Fibroblast of lung (primary cell): Measurements from ENCODE around the gene LY9. TPM values are rescaled to one million over a fixed set of nuclear protein-coding genes. Genes with fewer than 3 reads are reported as not detected.

Experiments
- DNase-seq, 2 donors: peaks; one replicate each; pipeline versions ENCODE4 v3.0.0 to v3.0.0-alpha.2; 2010; ENCODE audit warnings: low read depth in 2 of 2
- H2AFZ ChIP-seq: 2 replicates; pipeline ENCODE4 v1.5.1; 2012; ENCODE audit warnings: low read length, control low read depth, inconsistent platforms
- H3K27ac ChIP-seq: 2 replicates; pipeline ENCODE4 v1.5.1; 2011; ENCODE audit warnings: low read length, control low read depth; ENCODE audit not compliant: insufficient read depth
- H3K27me3 ChIP-seq: 2 replicates; pipeline ENCODE4 v1.5.1; 2011; ENCODE audit warnings: mild to moderate bottlenecking, low read length; ENCODE audit not compliant: control insufficient read depth, insufficient read depth
- H3K36me3 ChIP-seq: 2 replicates; pipeline ENCODE4 v1.5.1; 2011; ENCODE audit warnings: low read length; ENCODE audit not compliant: control insufficient read depth, insufficient read depth
- H3K4me1 ChIP-seq: 2 replicates; pipeline ENCODE4 v1.5.1; 2011; ENCODE audit warnings: low read length; ENCODE audit not compliant: control insufficient read depth, insufficient read depth; ENCODE audit errors: extremely low read depth
- H3K4me2 ChIP-seq: 2 replicates; pipeline ENCODE4 v1.5.1; 2011; ENCODE audit warnings: low read length, control low read depth; ENCODE audit not compliant: insufficient read depth; ENCODE audit errors: extremely low read depth
- H3K4me3 ChIP-seq, 4 experiments: fragments of 200-600 bp in 1 of 4; sonication (generic) in 1 of 4; replicated peaks in 1 of 4; 2 replicates each; pipeline ENCODE4 v1.5.1; 2011 to 2016; ENCODE audit warnings: low read length in 4 of 4, low read depth in 3 of 4, mild to moderate bottlenecking in 3 of 4, control low read depth in 2 of 4, inconsistent platforms in 1 of 4, mixed read lengths in 1 of 4; ENCODE audit not compliant: insufficient read depth in 1 of 4; ENCODE audit errors: control extremely low read depth in 1 of 4
- H3K79me2 ChIP-seq: 2 replicates; pipeline ENCODE4 v1.5.1; 2012; ENCODE audit warnings: mild to moderate bottlenecking, low read length, inconsistent platforms; ENCODE audit not compliant: control insufficient read depth, insufficient read depth
- H3K9ac ChIP-seq: 2 replicates; pipeline ENCODE4 v1.5.1; 2011; ENCODE audit warnings: mild to moderate bottlenecking, low read length, control low read depth; ENCODE audit not compliant: insufficient read depth
- H3K9me3 ChIP-seq: 2 replicates; pipeline ENCODE4 v1.5.1; 2012; ENCODE audit warnings: low read depth, low read length; ENCODE audit not compliant: control insufficient read depth, insufficient read depth
- H4K20me1 ChIP-seq: 2 replicates; pipeline ENCODE4 v1.5.1; 2011; ENCODE audit warnings: low read length; ENCODE audit not compliant: control insufficient read depth, insufficient read depth; ENCODE audit errors: extremely low read depth
- EZH2 ChIP-seq: IDR thresholded peaks from 2 replicates; pipeline ENCODE4 v1.5.1; 2012; ENCODE audit warnings: low read length, control low read depth, mild to moderate bottlenecking; ENCODE audit errors: missing control alignments
- polyA plus RNA-seq, 2 donors: library from polyadenylated mRNA; depleted of rRNA in 1 of 2; stranded (reverse) in 1 of 2; unstranded in 1 of 2; fragments of >200 nt; gene quantifications; 2 replicates each; pipeline ENCODE4 v1.2.1, GENCODE V29; 2011 to 2012; ENCODE audit warnings: missing spikeins in 1 of 2
- total RNA-seq: library from RNA; depleted of rRNA; stranded (reverse); fragments of >200 nt; gene quantifications from 2 replicates; pipeline ENCODE4 v1.2.1, GENCODE V29; 2014
- TF ChIP-seq, protein P1 (sequence below), 2 donors: IDR thresholded peaks in 1 of 2; conservative IDR thresholded peaks in 1 of 2; 1 replicate in 1 of 2; 2 replicates in 1 of 2; pipeline ENCODE4 v1.5.1; 2011 to 2012; ENCODE audit warnings: low read length in 2 of 2, control low read depth in 1 of 2, inconsistent platforms in 1 of 2, low read depth in 1 of 2, mild to moderate bottlenecking in 1 of 2

LY9 gene
- total and polyA plus RNA-seq, 2 donors (not counting 1 experiment from before 2014, with no cell fraction given) = not detected

DNA sequence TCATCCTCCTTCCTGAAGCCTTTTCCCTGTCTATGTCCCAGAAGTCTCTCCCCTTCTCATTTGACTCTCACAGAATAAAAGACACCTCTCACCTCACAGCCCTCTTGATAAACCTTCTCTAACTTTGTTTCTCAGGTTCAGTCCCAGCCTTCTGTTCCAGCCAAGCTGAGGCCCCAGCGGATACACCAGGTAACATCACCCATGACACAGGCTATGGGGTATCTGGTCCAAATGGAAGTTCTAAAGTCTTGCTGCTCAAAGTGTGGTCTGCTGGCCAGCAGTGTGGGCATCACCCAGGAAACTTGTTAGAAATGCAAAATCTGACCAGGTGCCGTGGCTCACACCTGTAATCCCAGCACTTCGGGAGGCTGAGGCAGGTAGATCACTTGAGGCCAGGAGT, 23.2 kb downstream of the LY9 start:
- Histone ChIP-seq H3K27me3 (no peaks in the 10 kb centered on the region), H4K20me1 (no peaks in the 10 kb centered on the region), H3K9me3 (no peaks in the 10 kb centered on the region), H2AFZ (no peak overlapping the region), H3K27ac (no peak overlapping the region), H3K4me1 (no peaks in the 10 kb centered on the region), H3K9ac (no peak overlapping the region), H3K4me2 (no peak overlapping the region), H3K4me3 (no peak overlapping the region), H3K36me3 (no peaks in the 10 kb centered on the region), H3K79me2 (no peaks in the 10 kb centered on the region)
- TF ChIP-seq, protein P1, sequence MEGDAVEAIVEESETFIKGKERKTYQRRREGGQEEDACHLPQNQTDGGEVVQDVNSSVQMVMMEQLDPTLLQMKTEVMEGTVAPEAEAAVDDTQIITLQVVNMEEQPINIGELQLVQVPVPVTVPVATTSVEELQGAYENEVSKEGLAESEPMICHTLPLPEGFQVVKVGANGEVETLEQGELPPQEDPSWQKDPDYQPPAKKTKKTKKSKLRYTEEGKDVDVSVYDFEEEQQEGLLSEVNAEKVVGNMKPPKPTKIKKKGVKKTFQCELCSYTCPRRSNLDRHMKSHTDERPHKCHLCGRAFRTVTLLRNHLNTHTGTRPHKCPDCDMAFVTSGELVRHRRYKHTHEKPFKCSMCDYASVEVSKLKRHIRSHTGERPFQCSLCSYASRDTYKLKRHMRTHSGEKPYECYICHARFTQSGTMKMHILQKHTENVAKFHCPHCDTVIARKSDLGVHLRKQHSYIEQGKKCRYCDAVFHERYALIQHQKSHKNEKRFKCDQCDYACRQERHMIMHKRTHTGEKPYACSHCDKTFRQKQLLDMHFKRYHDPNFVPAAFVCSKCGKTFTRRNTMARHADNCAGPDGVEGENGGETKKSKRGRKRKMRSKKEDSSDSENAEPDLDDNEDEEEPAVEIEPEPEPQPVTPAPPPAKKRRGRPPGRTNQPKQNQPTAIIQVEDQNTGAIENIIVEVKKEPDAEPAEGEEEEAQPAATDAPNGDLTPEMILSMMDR (conservative IDR thresholded peaks at IDR 0.05 in 1 of 2, IDR thresholded peaks at IDR 0.05 in 1 of 2; ENCODE audit: low read depth in 1 of 2, low read length in 2 of 2) = no peak
- no peak for TF ChIP-seq EZH2
- no peak for DNase-seq

DNA sequence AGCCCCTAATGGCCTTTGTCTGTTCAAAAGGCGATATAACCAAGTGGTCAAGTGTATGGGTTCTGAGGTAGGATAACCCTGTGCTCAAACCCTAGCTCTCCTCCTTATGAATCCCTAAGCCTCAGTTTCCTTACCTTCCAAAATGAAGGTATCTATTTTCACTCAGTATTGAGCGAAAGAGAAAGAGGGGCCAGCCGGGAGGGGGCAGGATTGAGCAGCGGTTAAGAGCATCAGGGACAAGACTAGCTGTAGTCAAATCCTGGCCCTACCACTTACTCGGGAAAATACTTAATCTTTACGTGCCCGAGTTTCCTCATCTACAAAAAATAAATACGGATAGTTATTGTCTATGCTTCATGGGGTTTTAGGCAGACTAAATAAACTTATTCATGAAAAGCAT, 25.7 kb downstream of the LY9 start:
- H3K4me3 ChIP-seq = no peak overlapping the region
- no peak overlapping the region for H3K4me2 ChIP-seq
- H3K79me2 ChIP-seq = no peaks in the 10 kb centered on the region

DNA sequence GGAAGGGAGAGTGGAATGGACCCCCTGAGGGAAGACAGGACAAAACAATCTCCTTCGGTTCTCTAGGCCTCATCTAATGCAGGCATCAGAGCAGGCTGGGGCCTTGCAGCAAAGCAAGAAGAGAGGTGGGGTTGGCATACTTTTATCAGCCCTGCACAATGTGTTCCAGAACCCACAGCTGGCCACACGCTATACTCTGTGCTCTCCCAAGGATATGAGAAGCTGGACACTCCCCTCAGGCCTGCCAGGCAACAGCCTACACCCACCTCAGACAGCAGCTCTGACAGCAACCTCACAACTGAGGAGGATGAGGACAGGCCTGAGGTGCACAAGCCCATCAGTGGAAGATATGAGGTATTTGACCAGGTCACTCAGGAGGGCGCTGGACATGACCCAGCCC, 27.3 kb downstream of the LY9 start:
- H3K79me2 ChIP-seq = no peaks in the 10 kb centered on the region
- no peaks in the 10 kb centered on the region for H3K9me3 ChIP-seq
- H3K36me3 ChIP-seq = no peaks in the 10 kb centered on the region
- no peak for DNase-seq
- no peaks in the 10 kb centered on the region for H3K27me3 ChIP-seq
- no peak overlapping the region for H3K4me2 ChIP-seq
- no peak overlapping the region for H3K27ac ChIP-seq
- no peaks in the 10 kb centered on the region for H3K4me1 ChIP-seq
- no peak for TF ChIP-seq EZH2
- TF ChIP-seq, protein P1 (conservative IDR thresholded peaks at IDR 0.05 in 1 of 2, IDR thresholded peaks at IDR 0.05 in 1 of 2; ENCODE audit: low read depth in 1 of 2, low read length in 2 of 2) = no peak
- no peak overlapping the region for H3K9ac ChIP-seq
- no peaks in the 10 kb centered on the region for H4K20me1 ChIP-seq
- no peak overlapping the region for H3K4me3 ChIP-seq
- no peak overlapping the region for H2AFZ ChIP-seq

More for the DNA sequence above, 25.7 kb downstream of the LY9 start:
- no peaks in the 10 kb centered on the region for H4K20me1 ChIP-seq
- no peak overlapping the region for H3K27ac ChIP-seq
- TF ChIP-seq EZH2 = no peak
- TF ChIP-seq, protein P1 (conservative IDR thresholded peaks at IDR 0.05 in 1 of 2, IDR thresholded peaks at IDR 0.05 in 1 of 2; ENCODE audit: low read depth in 1 of 2, low read length in 2 of 2) = no peak
- H3K9ac ChIP-seq = no peak overlapping the region
- no peaks in the 10 kb centered on the region for H3K4me1 ChIP-seq
- no peaks in the 10 kb centered on the region for H3K36me3 ChIP-seq
- DNase-seq = no peak
- no peaks in the 10 kb centered on the region for H3K27me3 ChIP-seq
- H3K9me3 ChIP-seq = no peaks in the 10 kb centered on the region
- no peak overlapping the region for H2AFZ ChIP-seq
